Measurements from ENCODE around the gene FOSL1.

The FOSL1 gene

GRCh38 chr11:65900125-65900898 lies at the start of gene FOSL1:
TSS of gene FOSL1 (minus strand) at chr11:65900388. CDS start at chr11:65900339, 49 bp downstream.
- DNase-seq (ENCODE audit: low read depth): peak; percentile 84

DNA sequence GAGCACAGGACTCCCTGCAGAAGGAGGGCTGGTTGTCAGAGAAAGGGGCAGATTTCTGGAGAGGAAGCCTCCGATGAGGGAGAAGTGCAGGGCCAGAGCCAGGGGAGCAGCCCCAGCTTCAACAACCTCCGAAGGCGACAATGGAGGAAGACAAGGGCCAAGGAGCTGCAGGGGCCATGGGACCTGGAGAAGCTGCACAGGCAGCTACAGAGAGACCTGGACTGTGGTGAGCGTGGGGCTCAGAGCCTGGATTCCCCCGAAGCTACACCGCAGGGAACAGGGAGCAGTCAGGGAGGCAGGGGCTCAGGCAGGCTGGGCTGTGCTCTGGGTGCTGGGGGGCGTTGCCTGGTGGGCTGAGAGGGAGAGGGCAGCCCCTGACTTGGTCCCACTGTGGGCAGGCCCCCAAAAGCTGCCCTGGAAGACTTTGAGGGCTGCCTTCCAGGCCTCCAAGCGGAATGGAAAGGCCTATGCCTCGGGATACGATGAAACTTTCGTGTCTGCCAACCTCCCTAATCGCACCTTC lies 47.5 kb upstream of the FOSL1 start:
- no peak for DNase-seq (ENCODE audit: low read depth)

GRCh38 chr11:65947133-65947532 lies 46.9 kb upstream of the FOSL1 start:
- DNase-seq (ENCODE audit: low read depth): no peak

DNA sequence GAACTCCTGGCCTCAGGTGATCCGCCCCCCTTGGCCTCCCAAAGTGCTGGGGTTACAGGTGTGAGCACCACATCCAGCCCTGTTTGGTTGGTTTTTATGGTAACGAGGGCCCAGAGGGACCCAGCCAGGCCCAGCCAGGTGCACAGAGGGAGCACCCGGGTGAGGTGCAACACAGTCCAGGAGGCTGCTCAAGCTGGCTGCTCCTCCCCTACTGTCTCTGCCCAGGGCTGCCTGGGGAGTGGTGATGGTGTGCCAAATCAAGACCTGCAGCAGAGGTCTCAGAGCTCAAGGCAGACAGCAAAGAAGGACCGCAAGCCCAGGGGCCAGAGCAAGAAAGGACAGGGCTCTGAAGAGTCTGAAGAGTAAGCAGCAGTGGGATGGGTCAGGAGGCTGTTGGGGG lies 46.5 kb upstream of the FOSL1 start:
- no peak for DNase-seq (ENCODE audit: low read depth)

GRCh38 chr11:65945941-65946558 lies 45.9 kb upstream of the FOSL1 start:
- DNase-seq (ENCODE audit: low read depth): no peak

- DNase-seq (ENCODE audit: low read depth): no peak
These were observed 45.3 kb upstream of the FOSL1 start, which contains the start of gene TSGA10IP for GRCh38 chr11:65945430-65945911. TSS of gene TSGA10IP (plus strand) at chr11:65945480. CDS start at chr11:65945676, 196 bp downstream.

- DNase-seq (ENCODE audit: low read depth): no peak
These were observed 44.6 kb upstream of the FOSL1 start for GRCh38 chr11:65944767-65945166.

GRCh38 chr11:65944191-65944590 lies 44.0 kb upstream of the FOSL1 start:
- no peak for DNase-seq (ENCODE audit: low read depth)

GRCh38 chr11:65942531-65942930 lies 42.3 kb upstream of the FOSL1 start:
- DNase-seq (ENCODE audit: low read depth): no peak

GRCh38 chr11:65941720-65942310 lies 41.6 kb upstream of the FOSL1 start:
- no peak for DNase-seq (ENCODE audit: low read depth)

- no peak for DNase-seq (ENCODE audit: low read depth)
These were observed 37.6 kb upstream of the FOSL1 start for GRCh38 chr11:65937766-65938165.

DNA sequence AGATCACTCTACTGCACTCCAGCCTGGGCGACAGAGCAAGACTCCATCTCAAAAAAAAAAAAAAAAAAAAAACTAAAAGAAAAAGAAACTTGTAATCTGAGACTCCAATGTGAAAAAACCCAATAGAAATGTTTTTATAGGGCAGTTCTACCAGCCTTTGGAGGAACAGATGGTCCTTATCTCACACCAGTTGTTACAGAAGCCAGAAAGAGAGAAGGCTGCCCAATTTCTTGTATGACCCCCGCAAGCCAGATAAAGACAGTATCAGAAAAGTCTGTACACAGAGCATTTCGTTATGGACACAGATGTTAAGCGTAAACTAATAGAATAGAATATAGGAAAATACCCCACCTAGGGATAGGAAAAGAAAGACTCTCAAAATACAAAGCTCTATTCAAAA lies 33.8 kb upstream of the FOSL1 start:
- DNase-seq (ENCODE audit: low read depth): no peak

DNA sequence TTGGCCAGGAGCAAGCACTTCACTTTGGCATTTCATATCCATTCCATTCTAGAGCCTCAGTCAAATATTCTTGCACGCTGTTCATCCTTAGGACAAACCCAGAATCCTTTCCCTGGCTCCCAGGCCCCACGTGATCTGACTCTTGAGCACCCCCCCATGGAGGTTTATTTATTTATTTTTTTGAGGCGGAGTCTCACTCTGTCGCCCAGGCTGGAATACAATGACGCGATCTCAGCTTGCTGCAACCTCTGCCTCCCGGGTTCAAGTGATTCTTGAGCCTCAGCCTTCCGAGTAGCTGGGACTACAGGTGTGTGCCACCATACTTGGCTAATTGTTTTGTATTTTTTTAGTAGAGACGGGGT lies 32.4 kb upstream of the FOSL1 start:
- DNase-seq (ENCODE audit: low read depth): no peak

DNA sequence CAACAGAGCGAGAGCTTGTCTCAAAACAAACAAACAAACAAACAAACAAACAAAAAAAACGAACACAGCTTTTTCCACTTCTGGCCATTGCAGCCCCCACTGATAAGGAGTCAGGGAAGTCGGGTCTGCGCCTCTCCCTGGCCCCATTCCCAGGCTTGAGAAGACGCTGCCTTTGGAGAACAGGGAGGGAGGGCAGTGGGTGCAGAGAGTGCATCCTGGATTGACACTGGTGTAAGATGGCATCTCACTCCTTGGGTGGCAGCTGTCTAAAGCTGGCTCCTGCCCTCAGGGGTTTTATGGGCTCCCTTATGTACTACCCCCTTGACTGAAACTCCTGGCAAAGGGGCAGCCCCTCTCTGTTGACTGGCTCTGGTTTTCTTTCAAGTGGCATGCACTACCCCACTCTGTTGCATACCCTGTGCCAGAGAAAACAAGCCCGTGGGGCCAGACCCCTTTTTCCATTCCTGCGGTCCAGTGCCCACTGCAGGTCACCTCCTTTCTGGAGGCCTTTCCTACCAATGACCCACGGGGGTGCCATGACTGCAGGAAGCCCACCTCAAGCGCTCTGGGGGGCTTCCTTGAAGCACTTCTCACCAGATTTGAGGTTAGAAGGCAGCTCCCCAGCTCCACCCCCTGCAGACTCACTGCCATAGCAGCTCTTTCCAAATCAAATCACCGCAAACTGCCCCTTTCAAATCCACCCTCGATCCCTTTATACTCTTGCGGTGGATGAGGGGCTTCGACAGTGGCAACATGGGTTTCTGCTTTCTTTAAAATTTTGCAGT lies 31.8 kb upstream of the FOSL1 start:
- no peak for DNase-seq (ENCODE audit: low read depth)

DNA sequence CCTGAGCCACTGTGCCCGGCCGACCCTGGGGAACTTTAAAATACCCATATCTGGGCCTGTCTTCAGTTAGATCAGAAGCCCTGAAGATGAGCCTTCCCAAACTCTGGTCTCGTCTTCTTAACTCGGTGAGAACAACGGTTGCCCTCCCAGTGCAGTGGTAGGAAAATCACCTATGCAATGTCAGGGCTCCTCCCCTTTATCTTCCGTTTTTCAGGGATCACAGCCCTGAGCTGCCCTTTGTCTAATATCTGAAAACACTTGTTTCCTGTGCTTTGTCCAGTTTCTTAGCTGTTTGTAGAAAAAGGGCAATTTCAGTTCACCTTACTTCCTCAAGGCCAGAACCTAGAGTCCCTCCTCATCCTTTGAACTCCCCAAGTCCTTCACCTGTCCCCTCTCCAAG lies 28.5 kb upstream of the FOSL1 start:
- no peak for DNase-seq (ENCODE audit: low read depth)

GRCh38 chr11:65927904-65928397 lies 27.8 kb upstream of the FOSL1 start:
- peak; percentile 65 for DNase-seq (ENCODE audit: low read depth)

- DNase-seq (ENCODE audit: low read depth): no peak
These were observed 25.2 kb upstream of the FOSL1 start for GRCh38 chr11:65925397-65925796.

GRCh38 chr11:65922565-65922964 lies 22.4 kb upstream of the FOSL1 start:
- DNase-seq (ENCODE audit: low read depth): no peak

GRCh38 chr11:65921876-65922275 lies 21.7 kb upstream of the FOSL1 start:
- DNase-seq (ENCODE audit: low read depth): no peak

DNA sequence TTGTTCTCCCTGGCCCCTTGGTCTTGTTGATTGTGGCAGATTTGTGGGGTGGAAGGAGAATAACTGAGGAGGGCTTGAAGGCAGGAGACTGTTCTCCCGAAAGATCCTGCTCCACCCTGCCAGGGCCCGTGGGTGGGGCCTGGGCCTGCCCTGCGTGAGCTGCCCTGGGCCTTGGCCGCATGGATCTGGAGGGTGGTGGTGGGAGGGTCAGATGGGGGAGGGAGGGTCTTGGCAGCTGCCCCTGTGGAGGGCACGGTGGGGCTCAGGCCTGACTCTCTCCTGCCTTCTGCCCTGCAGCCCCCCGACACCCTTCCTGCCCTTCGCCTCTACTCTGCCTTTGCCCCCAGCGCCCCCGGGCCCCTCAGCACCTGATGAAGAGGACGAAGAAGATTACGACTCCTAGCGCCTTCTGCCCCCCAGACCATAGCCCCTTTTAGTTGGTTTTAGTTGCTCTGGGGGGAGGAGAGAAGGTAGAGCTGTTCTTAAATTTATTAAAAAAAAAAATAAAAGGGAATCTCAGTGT lies 20.9 kb upstream of the FOSL1 start:
- no peak for DNase-seq (ENCODE audit: low read depth)

- DNase-seq (ENCODE audit: low read depth): no peak
These were observed 20.2 kb upstream of the FOSL1 start for GRCh38 chr11:65920372-65920802.

Measured in stimulated activated CD8-positive, alpha-beta memory T cell treated with anti-CD3 and anti-CD28 coated beads, Interleukin-12 subunit alpha, Interleukin-12 subunit beta, amount 100 ng/mL, for 1 hour (primary cell).